ENCODE data around the gene ZHX3. TPM values are rescaled to one million over a fixed set of nuclear protein-coding genes. Genes with fewer than 3 reads are reported as not detected.

Gene ZHX3
- total RNA-seq (10 to 100 TPM in 3 of 5 donors, 1 to 10 TPM in 2; 7.0 to 11.1 (median 10.5) TPM), total RNA-seq (3.8 to 22.3 (median 11.2) reads per million in 29 experiments)
- 5.0 TPM for total RNA-seq (2013)

- Histone ChIP-seq H3K9me3 (no peaks in the 10 kb centered on the region), H3K4me3 (ENCODE audit: control insufficient read depth in 1 of 2, extremely low read depth in 1 of 2, low read length in 1 of 2) (peak within 1 kb of the TSS; percentile 38 to 81), H3K27ac (ENCODE audit: low read length) (peak within 1 kb of the TSS; percentile 59), H3K36me3 (ENCODE audit: control insufficient read depth in 2 of 2, extremely low read depth in 1 of 2, insufficient read depth in 1 of 2, low read length in 1 of 2) (no peaks in the 10 kb centered on the region), H3K4me1 (ENCODE audit: control insufficient read depth in 1 of 2, extremely low read depth in 1 of 2, insufficient read depth in 2 of 2, low read length in 2 of 2) (peaks cover 7 to 13% of the 10 kb centered on the region in 2 experiments), H3K27me3 (replicated peaks in 1 of 2; ENCODE audit: control insufficient read depth in 2 of 2, extremely low read depth in 1 of 2, insufficient read depth in 2 of 2, low read length in 1 of 2) (no peaks in the 10 kb centered on the region)
- H3K4me1 Mint-ChIP-seq, result peaks cover 16 to 25% (median 21%) of the 10 kb centered on the region in 3 donors
- no peaks in the 10 kb centered on the region for H3K36me3 Mint-ChIP-seq
- ATAC-seq (replicated peaks in 1 of 4) (peak; percentile 95 to 97 (median 96)), DNase-seq (peak; percentile 83 to 98 (median 92))
- H3K9me3 Mint-ChIP-seq, result no peaks in the 10 kb centered on the region
- ChIA-PET POLR2A (interaction anchor here in 1 of 2 donors (0.7 kb wide), 2 partner anchors 88 to 327 kb away, joined by 4 read pairs; no protein-coding TSS in a partner anchor), CTCF (no interaction called here)
- peak within 1 kb of the TSS; percentile 55 to 80 for H3K27ac Mint-ChIP-seq
- H3K27me3 Mint-ChIP-seq, result no peaks in the 10 kb centered on the region
- H3K4me3 Mint-ChIP-seq, result peak within 1 kb of the TSS; percentile 77 to 86 (median 85)
- WGBS (ENCODE audit: insufficient coverage), result under 1% methylated on average over 40 of the region's 64 CpGs
These were observed at the start of gene ZHX3 for GRCh38 chr20:41317546-41318270. Gene ZHX3 (minus strand): TSS chr20:41317731. CDS start chr20:41204916, 112,815 bp downstream.

- no peaks in the 10 kb centered on the region for H3K9me3 ChIP-seq
- ChIA-PET CTCF (no interaction called here), POLR2A (no interaction called here)
- H3K27ac ChIP-seq (ENCODE audit: low read length), result no peak overlapping the region
- no peaks in the 10 kb centered on the region for H3K36me3 Mint-ChIP-seq
- no peaks in the 10 kb centered on the region for H3K4me1 ChIP-seq (ENCODE audit: control insufficient read depth in 1 of 2, extremely low read depth in 1 of 2, insufficient read depth in 2 of 2, low read length in 2 of 2)
- WGBS (ENCODE audit: insufficient coverage), result 47% methylated on average over 13 of the region's 13 CpGs
- H3K4me3 ChIP-seq (ENCODE audit: control insufficient read depth in 1 of 2, extremely low read depth in 1 of 2, low read length in 1 of 2), result no peak overlapping the region
- H3K4me1 Mint-ChIP-seq, result peaks cover 0 to 9% (median 7%) of the 10 kb centered on the region in 3 donors
- peaks cover 34 to 50% of the 10 kb centered on the region in 2 donors for H3K27me3 Mint-ChIP-seq
- ATAC-seq (replicated peaks in 1 of 4) (no peak), DNase-seq (no peak)
- peaks cover 0 to 5% (median 5%) of the 10 kb centered on the region in 3 donors for H3K9me3 Mint-ChIP-seq
- H3K27me3 ChIP-seq (replicated peaks in 1 of 2; ENCODE audit: control insufficient read depth in 2 of 2, extremely low read depth in 1 of 2, insufficient read depth in 2 of 2, low read length in 1 of 2), result peaks cover 3 to 52% of the 10 kb centered on the region in 2 experiments
- no peaks in the 10 kb centered on the region for H3K36me3 ChIP-seq (ENCODE audit: control insufficient read depth in 2 of 2, extremely low read depth in 1 of 2, insufficient read depth in 1 of 2, low read length in 1 of 2)
- H3K4me3 Mint-ChIP-seq, result peak overlapping the region; percentile 24 to 79 (median 57)
- peak overlapping the region in 1 of 2 donors; percentile 43 for H3K27ac Mint-ChIP-seq
These were observed 49.8 kb upstream of the ZHX3 start for GRCh38 chr20:41367393-41367695.

GRCh38 chr20:41366546-41367392 is 49.2 kb upstream of the ZHX3 start, which contains the start of gene EMILIN3:
Gene EMILIN3 (minus strand): TSS chr20:41366818. CDS start chr20:41366634, 184 bp downstream.
- 4% methylated on average over 90 of the region's 93 CpGs for WGBS (ENCODE audit: insufficient coverage)
- ATAC-seq (replicated peaks in 1 of 4) (no peak), DNase-seq (no peak)
- Histone ChIP-seq H3K9me3 (no peaks in the 10 kb centered on the region), H3K36me3 (ENCODE audit: control insufficient read depth in 2 of 2, extremely low read depth in 1 of 2, insufficient read depth in 1 of 2, low read length in 1 of 2) (no peaks in the 10 kb centered on the region), H3K27me3 (replicated peaks in 1 of 2; ENCODE audit: control insufficient read depth in 2 of 2, extremely low read depth in 1 of 2, insufficient read depth in 2 of 2, low read length in 1 of 2) (peaks cover 3 to 48% of the 10 kb centered on the region in 2 experiments), H3K4me1 (ENCODE audit: control insufficient read depth in 1 of 2, extremely low read depth in 1 of 2, insufficient read depth in 2 of 2, low read length in 2 of 2) (no peaks in the 10 kb centered on the region), H3K4me3 (ENCODE audit: control insufficient read depth in 1 of 2, extremely low read depth in 1 of 2, low read length in 1 of 2) (peak within 1 kb of the TSS in 1 of 2 donors; percentile 17), H3K27ac (ENCODE audit: low read length) (no peak within 1 kb of the TSS)
- Mint-ChIP-seq H3K4me1 (peaks cover 0 to 9% (median 7%) of the 10 kb centered on the region in 3 donors), H3K4me3 (peak within 1 kb of the TSS; percentile 24 to 79 (median 57)), H3K27ac (peak within 1 kb of the TSS in 1 of 2 donors; percentile 43), H3K9me3 (peaks cover 0 to 5% (median 5%) of the 10 kb centered on the region in 3 donors), H3K36me3 (no peaks in the 10 kb centered on the region), H3K27me3 (peaks cover 34 to 50% of the 10 kb centered on the region in 2 donors)
- ChIA-PET POLR2A (no interaction called here), CTCF (no interaction called here)

GRCh38 chr20:41365777-41366545 is 48.4 kb upstream of the ZHX3 start:
- Histone ChIP-seq H3K36me3 (ENCODE audit: control insufficient read depth in 2 of 2, extremely low read depth in 1 of 2, insufficient read depth in 1 of 2, low read length in 1 of 2) (no peaks in the 10 kb centered on the region), H3K4me1 (ENCODE audit: control insufficient read depth in 1 of 2, extremely low read depth in 1 of 2, insufficient read depth in 2 of 2, low read length in 2 of 2) (no peaks in the 10 kb centered on the region), H3K27me3 (replicated peaks in 1 of 2; ENCODE audit: control insufficient read depth in 2 of 2, extremely low read depth in 1 of 2, insufficient read depth in 2 of 2, low read length in 1 of 2) (peaks cover 3 to 48% of the 10 kb centered on the region in 2 experiments), H3K9me3 (no peaks in the 10 kb centered on the region), H3K4me3 (ENCODE audit: control insufficient read depth in 1 of 2, extremely low read depth in 1 of 2, low read length in 1 of 2) (peak overlapping the region in 1 of 2 donors; percentile 17), H3K27ac (ENCODE audit: low read length) (no peak overlapping the region)
- peaks cover 0 to 9% (median 7%) of the 10 kb centered on the region in 3 donors for H3K4me1 Mint-ChIP-seq
- H3K4me3 Mint-ChIP-seq, result no peak overlapping the region
- no peaks in the 10 kb centered on the region for H3K9me3 Mint-ChIP-seq
- peak in 1 of 4 experiments; percentile 37 for ATAC-seq (replicated peaks in 1 of 4)
- 10% methylated on average over 57 of the region's 76 CpGs for WGBS (ENCODE audit: insufficient coverage)
- no peak overlapping the region for H3K27ac Mint-ChIP-seq
- DNase-seq, result no peak
- POLR2A ChIA-PET, result no interaction called here
- no peaks in the 10 kb centered on the region for H3K36me3 Mint-ChIP-seq
- peaks cover 34 to 44% of the 10 kb centered on the region in 2 donors for H3K27me3 Mint-ChIP-seq
- CTCF ChIA-PET, result no interaction called here

- no peak for ATAC-seq (replicated peaks in 1 of 4)
- no peaks in the 10 kb centered on the region for H3K36me3 ChIP-seq (ENCODE audit: control insufficient read depth in 2 of 2, extremely low read depth in 1 of 2, insufficient read depth in 1 of 2, low read length in 1 of 2)
- 75% methylated on average over 16 of the region's 19 CpGs for WGBS (ENCODE audit: insufficient coverage)
- no peaks in the 10 kb centered on the region for H3K4me1 ChIP-seq (ENCODE audit: control insufficient read depth in 1 of 2, extremely low read depth in 1 of 2, insufficient read depth in 2 of 2, low read length in 2 of 2)
- DNase-seq, result no peak
- CTCF ChIA-PET, result no interaction called here
- no peaks in the 10 kb centered on the region for H3K9me3 Mint-ChIP-seq
- H3K27me3 Mint-ChIP-seq, result peaks cover 33 to 41% of the 10 kb centered on the region in 2 donors
- POLR2A ChIA-PET, result no interaction called here
- H3K4me3 ChIP-seq (ENCODE audit: control insufficient read depth in 1 of 2, extremely low read depth in 1 of 2, low read length in 1 of 2), result no peak overlapping the region
- no peak overlapping the region for H3K27ac ChIP-seq (ENCODE audit: low read length)
- no peak overlapping the region for H3K4me3 Mint-ChIP-seq
- H3K36me3 Mint-ChIP-seq, result no peaks in the 10 kb centered on the region
- peaks cover 0 to 9% (median 7%) of the 10 kb centered on the region in 3 donors for H3K4me1 Mint-ChIP-seq
- H3K27ac Mint-ChIP-seq, result peak overlapping the region in 1 of 2 donors; percentile 19
- no peaks in the 10 kb centered on the region for H3K9me3 ChIP-seq
- H3K27me3 ChIP-seq (replicated peaks in 1 of 2; ENCODE audit: control insufficient read depth in 2 of 2, extremely low read depth in 1 of 2, insufficient read depth in 2 of 2, low read length in 1 of 2), result peaks cover 3 to 48% of the 10 kb centered on the region in 2 experiments
These were observed 47.6 kb upstream of the ZHX3 start for GRCh38 chr20:41364967-41365765.
